ENCODE results near the gene BAG5.
"Not testable (repeated sequence)": the region's sequence is repeated elsewhere in the genome, so short reads cannot be mapped to it uniquely, and the experiment has no call there.

BAG5 gene

DNA sequence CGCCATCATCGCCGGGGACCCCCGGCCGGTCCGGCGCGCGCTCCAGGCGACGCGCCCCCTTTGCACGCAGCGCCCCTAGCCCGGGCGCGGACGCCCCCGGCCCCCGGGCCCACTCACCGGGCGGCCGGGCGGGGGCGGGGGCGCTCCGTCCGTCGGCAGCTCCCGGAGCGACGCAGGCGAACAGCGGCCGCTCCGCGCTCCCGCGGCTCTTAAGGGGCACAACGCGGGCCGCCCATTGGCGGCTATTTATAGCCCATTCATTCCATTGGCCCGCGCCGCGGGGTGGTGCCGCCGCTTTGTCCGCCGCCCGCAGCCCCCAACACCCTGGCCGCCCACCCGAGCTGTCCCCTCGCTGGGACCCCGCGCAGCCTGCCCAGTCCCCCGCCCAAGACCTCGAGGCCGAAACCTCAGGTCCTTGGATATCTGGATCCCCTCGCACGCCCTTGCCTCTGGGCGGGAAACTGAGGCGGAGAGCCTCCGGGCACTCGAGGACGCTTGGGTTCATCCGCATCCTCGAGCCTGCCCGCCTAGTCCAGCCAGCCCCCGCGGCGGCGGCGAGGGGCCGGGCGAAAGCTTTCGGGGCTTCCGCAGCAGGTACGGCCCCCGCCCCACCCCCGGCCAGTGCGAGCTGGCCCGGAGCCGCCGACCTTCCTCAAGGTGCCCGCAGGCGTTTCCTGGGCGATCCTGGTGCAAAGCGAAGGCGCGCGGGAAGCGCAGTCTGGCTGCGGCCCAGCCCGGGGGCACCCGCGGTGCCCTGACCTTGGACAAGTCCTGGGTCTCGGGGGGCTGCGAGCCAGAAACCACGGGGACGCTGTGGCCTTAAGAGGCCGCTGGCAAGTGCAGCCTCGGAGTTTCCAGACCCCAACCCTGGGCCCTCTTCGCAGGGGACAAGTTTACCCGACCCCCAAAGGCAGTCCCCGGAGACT is 39.5 kb downstream of the BAG5 start, which contains the start of gene CKB:
Gene CKB (minus strand): TSS at position 182 of the 926 bp plus-strand sequence. CDS start 337 bp downstream, outside the sequence.
- peak; percentile 68 for DNase-seq (ENCODE audit: low read depth)

DNA sequence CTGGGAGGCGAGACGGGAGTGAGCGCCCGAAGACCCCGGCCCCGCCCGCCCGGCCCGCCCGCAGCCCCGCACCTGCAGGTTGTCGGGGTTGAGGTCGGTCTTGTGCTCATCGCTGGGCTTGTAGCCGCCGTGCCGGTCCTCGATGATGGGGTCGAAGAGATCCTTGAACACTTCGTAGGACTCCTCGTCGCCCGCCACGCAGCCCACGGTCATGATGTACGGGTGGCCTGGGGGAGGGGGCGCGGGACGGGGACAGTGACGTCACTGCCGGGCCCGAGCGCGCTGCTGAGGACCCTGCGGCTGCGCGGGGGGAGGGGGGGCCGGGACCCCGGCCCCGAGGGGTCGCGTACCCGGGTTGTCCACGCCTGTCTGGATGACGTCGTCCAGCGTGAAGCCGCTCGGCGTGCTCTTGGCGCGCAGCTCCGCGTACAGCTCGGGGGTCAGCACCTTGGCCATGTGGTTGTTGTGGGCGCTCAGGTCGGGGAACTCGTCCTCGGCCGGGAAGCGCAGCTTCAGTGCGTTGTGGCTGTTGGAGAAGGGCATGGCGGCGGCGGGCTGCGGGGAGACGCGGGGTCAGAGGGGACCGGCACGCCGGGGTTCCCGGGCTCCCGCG is 40.4 kb downstream of the BAG5 start:
- DNase-seq (ENCODE audit: low read depth) = no peak

DNA sequence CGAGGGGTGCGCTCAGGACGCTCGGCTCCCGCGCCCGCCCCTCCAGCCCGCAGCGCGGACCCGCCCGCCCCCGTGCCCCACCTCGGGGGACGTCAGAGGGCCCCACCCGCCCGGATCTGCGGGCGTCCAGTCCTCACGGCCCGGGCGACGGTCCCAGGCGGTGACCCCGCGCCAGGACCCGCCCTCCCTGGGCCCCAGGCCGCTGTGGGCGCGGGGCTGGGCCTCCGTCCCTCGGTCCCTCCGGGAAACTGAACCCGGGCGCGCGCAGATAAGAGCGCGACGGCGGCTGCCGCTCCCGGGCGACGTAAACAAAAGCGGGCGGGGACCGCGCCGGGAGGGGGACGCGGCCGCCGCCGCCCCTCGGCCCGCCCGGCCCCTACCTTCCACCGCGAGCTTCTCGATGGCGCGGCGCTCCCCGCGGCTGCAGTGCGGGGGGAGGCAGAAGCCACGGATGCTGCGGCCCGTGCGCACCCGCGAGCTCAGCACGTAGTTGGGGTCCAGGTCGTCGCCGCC is 41.0 kb downstream of the BAG5 start:
- no peak for DNase-seq (ENCODE audit: low read depth)

- peak; percentile 74 for DNase-seq (ENCODE audit: low read depth)
These were observed 41.6 kb downstream of the BAG5 start for GRCh38 chr14:103520657-103521437.

- DNase-seq (ENCODE audit: low read depth) = no peak
These were observed 42.2 kb downstream of the BAG5 start for GRCh38 chr14:103520269-103520656.

DNA sequence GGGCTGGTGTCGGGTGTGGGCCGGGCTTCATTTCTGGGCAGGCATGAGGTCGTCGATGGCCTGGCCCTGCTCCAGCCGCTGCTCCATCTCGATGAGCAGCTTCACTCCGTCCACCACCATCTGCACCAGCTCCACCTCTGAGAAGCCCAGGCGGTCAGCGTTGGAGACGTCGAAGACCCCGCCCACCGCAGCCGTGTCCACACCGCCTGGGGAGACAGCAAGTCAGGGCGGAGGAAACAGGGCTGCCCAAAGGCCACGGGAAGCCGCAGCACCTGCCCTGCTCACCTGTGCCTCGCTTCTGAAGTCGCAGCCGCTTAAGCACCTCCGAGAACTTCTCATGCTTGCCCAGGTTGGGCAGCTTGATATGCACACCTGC is 42.6 kb downstream of the BAG5 start:
- no peak for DNase-seq (ENCODE audit: low read depth)

GRCh38 chr14:103519043-103519836 is 43.2 kb downstream of the BAG5 start:
- peak; percentile 80 for DNase-seq (ENCODE audit: low read depth)

GRCh38 chr14:103518422-103519042 is 43.9 kb downstream of the BAG5 start:
- peak; percentile 53 for DNase-seq (ENCODE audit: low read depth)

DNA sequence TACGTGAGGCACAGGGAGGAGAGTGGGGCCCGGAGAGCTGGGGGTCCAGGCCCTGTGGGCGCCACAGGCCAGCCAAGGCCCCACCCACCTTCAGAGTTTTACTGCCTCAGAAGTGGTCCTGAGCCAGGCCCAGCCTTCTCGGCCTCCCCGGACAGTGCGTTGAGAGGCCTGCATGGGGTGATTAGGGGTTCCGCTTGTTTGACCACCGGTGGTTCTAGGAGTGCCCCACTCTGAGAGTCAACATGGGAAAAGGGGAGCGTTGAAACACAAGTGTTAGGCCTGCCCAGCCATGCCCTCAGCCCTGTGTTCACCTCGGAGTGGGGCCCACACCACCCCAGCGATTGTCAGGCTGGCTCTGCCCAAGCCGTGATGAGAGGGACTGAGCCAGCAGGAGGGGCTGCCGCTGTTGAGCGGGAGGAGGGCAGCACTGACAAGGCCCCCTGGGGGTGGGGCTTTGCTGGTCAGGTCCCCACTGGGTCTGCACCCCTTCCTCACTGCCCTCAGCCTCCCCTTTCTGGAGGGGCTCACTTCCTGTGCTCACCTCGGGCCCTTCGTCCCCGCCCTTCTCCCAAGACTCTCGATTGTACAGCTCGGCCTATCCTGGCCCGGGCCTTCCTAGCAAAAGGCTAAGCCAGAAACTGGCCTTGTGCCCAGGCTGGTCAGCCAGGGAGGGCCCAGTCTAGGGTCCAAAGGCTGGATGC is 44.6 kb downstream of the BAG5 start:
- DNase-seq (ENCODE audit: low read depth) = no peak

DNA sequence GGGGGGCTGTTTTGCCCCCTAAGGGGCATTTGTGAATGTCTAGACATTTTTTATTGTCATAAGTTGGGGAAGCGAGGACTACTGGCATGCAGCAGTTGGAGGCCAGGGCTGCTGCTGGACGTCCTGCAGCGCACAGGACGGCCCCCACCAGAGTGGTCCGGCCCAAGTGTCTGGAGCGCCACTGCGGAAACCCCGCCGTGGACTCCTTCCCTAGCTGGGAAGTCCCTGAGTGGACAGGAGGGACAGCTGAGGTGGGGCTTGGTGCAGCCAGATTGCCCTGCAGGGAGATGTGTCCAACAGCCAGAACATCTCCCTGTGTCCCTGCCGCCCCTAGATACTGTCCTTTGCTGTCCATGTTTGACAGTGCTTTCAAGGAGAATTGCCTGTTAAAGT is 45.3 kb downstream of the BAG5 start:
- DNase-seq (ENCODE audit: low read depth) = no peak

DNA sequence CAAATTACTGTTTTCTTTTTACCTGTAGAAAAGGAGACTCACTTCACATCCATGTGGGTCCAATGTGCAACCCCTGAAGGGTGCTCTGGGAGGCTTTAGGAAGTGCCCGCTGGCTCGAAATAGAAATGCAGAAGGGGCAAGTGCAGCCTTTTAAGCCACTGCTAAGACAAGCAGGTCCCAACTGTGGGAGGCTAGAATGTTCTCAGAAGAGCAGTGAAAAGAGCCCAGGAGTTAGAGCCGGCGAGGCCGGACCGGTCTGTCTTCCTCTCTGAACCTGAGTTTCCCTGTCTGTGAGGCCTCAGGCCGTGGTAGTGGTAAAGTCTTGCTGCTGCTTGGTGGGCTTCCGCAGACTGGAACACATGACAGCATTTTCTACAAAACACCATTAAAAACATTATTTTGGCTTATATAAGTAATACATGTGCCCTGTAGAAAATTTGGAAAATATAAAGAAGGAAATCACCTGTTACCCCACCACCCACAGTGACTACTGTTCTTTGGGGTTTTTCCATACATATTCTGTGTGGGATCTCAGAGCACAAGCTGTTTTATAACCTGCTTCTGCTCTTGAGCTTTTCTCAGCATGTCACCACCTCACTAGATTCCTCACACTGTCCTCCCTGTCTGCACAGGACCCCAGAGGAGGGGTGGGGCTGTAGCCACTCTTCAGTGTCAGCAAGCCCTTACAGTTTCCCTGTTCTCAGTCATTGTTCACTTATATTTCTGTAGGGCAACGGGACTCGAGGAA is 45.9 kb downstream of the BAG5 start:
- DNase-seq (ENCODE audit: low read depth) = no peak

- DNase-seq (ENCODE audit: low read depth) = no peak
These were observed 47.6 kb downstream of the BAG5 start for GRCh38 chr14:103514596-103515421.

DNA sequence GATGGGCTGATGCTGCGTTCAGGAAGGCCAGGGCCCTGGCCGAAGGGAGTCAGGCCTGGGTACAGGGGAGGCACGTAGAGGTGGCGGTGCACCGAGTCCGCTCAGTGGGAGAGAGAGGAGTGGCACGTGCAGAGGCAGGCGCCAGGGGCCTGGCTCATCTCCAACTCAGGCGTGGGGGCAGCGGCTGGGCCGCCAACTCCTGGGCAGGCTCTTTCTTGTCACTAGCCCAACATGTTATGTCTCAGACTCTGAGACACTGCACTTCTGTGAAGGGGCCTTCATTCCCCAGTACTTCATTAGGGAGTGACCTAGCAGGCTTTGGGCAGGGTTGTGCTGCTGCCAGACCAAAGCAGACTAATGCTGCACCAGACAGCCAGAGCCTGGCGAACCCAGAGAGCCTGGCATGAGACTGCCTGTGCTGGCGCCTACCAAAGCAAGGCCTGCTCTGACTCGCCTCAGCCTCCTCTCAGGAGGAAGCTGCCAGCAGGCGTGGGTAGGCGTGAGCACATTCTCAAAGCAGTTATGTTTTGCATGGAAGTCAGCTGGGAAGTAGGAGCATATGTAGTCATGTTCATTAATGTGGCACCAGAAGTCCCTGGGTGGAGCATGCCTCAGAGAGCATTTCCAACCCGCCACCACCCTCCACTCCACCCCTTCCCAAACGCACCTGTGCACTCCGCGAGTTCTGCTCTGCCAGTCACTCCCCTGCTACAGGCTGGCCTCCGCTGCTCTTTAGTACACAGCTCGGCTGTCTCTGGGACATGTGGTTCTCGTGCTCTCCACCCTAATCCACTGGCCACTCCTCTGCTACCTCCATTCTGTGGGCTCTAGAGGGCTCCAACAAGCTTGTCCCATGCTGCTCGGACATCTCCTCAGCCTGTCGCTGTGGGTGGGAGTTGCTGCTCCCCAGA is 49.5 kb downstream of the BAG5 start:
- DNase-seq (ENCODE audit: low read depth) = peak; percentile 66

DNA sequence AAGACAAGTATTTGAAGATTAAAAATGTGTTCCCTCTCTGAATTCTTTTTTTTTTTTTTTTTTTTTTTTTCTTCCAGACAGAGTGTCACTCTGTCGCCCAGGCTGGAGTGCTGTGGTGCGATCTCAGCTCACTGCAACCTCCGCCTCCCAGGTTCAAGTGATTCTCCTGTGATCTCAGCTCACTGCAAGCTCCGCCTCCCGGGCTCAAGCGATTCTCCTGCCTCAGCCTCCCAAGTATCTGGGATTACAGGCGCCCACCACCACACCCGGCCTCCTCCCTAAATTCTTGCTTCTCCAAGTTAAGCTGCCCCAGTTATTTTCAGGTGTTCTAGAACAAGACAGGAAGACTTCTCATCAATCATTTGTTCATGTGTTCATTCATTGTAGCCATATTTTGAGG is 50.3 kb downstream of the BAG5 start:
- DNase-seq (ENCODE audit: low read depth) = not testable (repeated sequence)

GRCh38 chr14:103510724-103511693 is 51.4 kb downstream of the BAG5 start:
- DNase-seq (ENCODE audit: low read depth) = no peak
